Right lobe of liver (tissue), 4 donors: ENCODE data around the gene SERPINA1.

Experiments used
- CTCF ChIP-seq, 4 donors: fragments of 200-600 bp in 3 of 4; fragments of 450-650 bp in 1 of 4; IDR thresholded peaks; one replicate each; pipeline versions ENCODE4 v1.5.1 to v1.8.0; 2016 to 2022; ENCODE audit warnings: antibody characterized with exemption in 4 of 4, mild to moderate bottlenecking in 2 of 4
- POLR2A ChIP-seq: fragments of 450-650 bp; IDR thresholded peaks from one replicate; pipeline ENCODE4 v1.6.1; 2017; ENCODE audit warnings: antibody characterized with exemption, mild to moderate bottlenecking
- donor health status: DM: no; HTN: no; CAD: no.
- donor health status: DM: no; HTN: no; CAD: no.
- donor health status: DM: no; HTN: yes; CAD: no.

- TF ChIP-seq POLR2A: no peak
- no peak for TF ChIP-seq CTCF (IDR thresholded peaks at IDR 0.05)
Measured at GRCh38 chr14:94356379-94357056, 31.9 kb downstream of the SERPINA1 start.
